NCI-H2227 treated with DMSO at 0.1 percent for 48 hours (cell line): ENCODE measurements around the gene PCP4.
"Not testable (repeated sequence)": the region's sequence is repeated elsewhere in the genome, so short reads cannot be mapped to it uniquely, and the experiment has no call there.

Source experiments
- DNase-seq: peaks from one replicate; lab custom pipeline; 2025; lab: John Stamatoyannopoulos, UW

Gene PCP4

GRCh38 chr21:39866093-39866492 is 1.1 kb upstream of the PCP4 start:
- DNase-seq = no peak

- DNase-seq = no peak
Observed at GRCh38 chr21:39869141-39869818, 2.0 kb downstream of the PCP4 start.

- DNase-seq = no peak
Observed at GRCh38 chr21:39873687-39874086, 6.4 kb downstream of the PCP4 start.

- DNase-seq = no peak
Observed at GRCh38 chr21:39874206-39874605, 7.0 kb downstream of the PCP4 start.

GRCh38 chr21:39874759-39875158 is 7.5 kb downstream of the PCP4 start:
- no peak for DNase-seq

GRCh38 chr21:39881661-39882060 is 14.4 kb downstream of the PCP4 start:
- no peak for DNase-seq

- DNase-seq = no peak
Observed at GRCh38 chr21:39882151-39882838, 15.1 kb downstream of the PCP4 start.

- no peak for DNase-seq
Observed at GRCh38 chr21:39882839-39883195, 15.6 kb downstream of the PCP4 start.

- no peak for DNase-seq
Observed at GRCh38 chr21:39885119-39885848, 18.0 kb downstream of the PCP4 start.

- no peak for DNase-seq
Observed at GRCh38 chr21:39888848-39889247, 21.6 kb downstream of the PCP4 start.

- no peak for DNase-seq
Observed at GRCh38 chr21:39891111-39891510, 23.9 kb downstream of the PCP4 start.

- not testable (repeated sequence) for DNase-seq
Observed at GRCh38 chr21:39891863-39892262, 24.6 kb downstream of the PCP4 start.

GRCh38 chr21:39900491-39900890 is 33.3 kb downstream of the PCP4 start:
- no peak for DNase-seq

- DNase-seq = no peak
Observed at GRCh38 chr21:39900911-39901310, 33.7 kb downstream of the PCP4 start.

- DNase-seq = no peak
Observed at GRCh38 chr21:39902986-39903385, 35.7 kb downstream of the PCP4 start.

- DNase-seq = no peak
Observed at GRCh38 chr21:39904457-39904856, 37.2 kb downstream of the PCP4 start.

GRCh38 chr21:39908265-39908923 is 41.2 kb downstream of the PCP4 start:
- DNase-seq = no peak

- DNase-seq = peak; percentile 28
Observed at GRCh38 chr21:39911286-39912199, 44.3 kb downstream of the PCP4 start.

GRCh38 chr21:39913706-39914305 is 46.6 kb downstream of the PCP4 start:
- DNase-seq = no peak

GRCh38 chr21:39915881-39916280 is 48.6 kb downstream of the PCP4 start:
- DNase-seq = no peak

GRCh38 chr21:39918558-39918957 is 51.3 kb downstream of the PCP4 start:
- DNase-seq = no peak
